Cardiac fibroblast (primary cell): ENCODE data around the gene GRB2.

Source experiments
- DNase-seq, 2 donors: peaks; one replicate each; pipeline versions ENCODE4 v3.0.0 to v3.0.0-alpha.2; 2010; ENCODE audit warnings: low read depth in 2 of 2
- H3K4me3 ChIP-seq, 2 donors: replicated peaks in 1 of 2; 1 replicate in 1 of 2; 2 replicates in 1 of 2; pipeline ENCODE4 v1.5.1; 2011; ENCODE audit warnings: low read depth in 2 of 2, low read length in 2 of 2, mild to moderate bottlenecking in 2 of 2, moderate library complexity in 1 of 2
- TF ChIP-seq, protein P1 (sequence below): IDR thresholded peaks from one replicate; pipeline ENCODE4 v1.5.1; 2011; ENCODE audit warnings: low read depth, mild to moderate bottlenecking, low read length, inconsistent platforms

GRB2 gene

DNA sequence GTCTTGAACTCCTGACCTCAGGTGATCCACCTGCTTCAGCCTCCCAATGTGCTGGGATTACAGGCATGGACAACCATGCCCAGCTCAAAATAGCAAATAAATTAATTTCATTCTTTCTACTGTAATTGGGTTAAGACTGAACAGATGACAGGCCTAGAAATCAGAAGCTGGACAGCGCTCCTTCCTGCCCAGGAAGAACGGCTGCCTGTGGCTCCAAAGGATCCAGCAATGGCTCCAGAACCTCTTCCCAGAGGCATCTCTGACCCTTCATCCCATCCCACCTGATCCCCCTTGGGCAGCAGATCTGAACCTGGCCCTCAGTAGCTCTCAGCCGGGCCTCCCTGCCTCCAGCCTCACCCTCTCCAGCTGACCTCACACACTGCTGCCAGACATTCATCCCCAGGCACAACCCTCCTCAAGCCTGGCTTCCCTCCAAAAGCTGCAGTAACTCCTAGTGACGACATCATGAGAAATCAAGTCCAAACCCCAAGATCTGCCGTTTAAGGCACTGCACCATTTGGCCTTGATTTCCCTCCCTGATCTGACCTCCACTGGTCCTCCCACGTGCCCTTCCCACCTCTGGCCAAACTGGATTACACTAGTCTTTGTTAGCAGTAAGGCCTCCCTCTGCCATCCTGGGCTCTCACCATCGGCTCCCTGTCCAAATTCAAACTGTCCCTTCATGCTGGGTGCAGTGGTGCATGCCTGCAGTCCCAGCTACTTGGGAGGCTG lies 131.3 kb downstream of the GRB2 start:
- TF ChIP-seq, protein P1, sequence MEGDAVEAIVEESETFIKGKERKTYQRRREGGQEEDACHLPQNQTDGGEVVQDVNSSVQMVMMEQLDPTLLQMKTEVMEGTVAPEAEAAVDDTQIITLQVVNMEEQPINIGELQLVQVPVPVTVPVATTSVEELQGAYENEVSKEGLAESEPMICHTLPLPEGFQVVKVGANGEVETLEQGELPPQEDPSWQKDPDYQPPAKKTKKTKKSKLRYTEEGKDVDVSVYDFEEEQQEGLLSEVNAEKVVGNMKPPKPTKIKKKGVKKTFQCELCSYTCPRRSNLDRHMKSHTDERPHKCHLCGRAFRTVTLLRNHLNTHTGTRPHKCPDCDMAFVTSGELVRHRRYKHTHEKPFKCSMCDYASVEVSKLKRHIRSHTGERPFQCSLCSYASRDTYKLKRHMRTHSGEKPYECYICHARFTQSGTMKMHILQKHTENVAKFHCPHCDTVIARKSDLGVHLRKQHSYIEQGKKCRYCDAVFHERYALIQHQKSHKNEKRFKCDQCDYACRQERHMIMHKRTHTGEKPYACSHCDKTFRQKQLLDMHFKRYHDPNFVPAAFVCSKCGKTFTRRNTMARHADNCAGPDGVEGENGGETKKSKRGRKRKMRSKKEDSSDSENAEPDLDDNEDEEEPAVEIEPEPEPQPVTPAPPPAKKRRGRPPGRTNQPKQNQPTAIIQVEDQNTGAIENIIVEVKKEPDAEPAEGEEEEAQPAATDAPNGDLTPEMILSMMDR = no peak
- no peak overlapping the region for H3K4me3 ChIP-seq
- peak; percentile 78 to 87 for DNase-seq

DNA sequence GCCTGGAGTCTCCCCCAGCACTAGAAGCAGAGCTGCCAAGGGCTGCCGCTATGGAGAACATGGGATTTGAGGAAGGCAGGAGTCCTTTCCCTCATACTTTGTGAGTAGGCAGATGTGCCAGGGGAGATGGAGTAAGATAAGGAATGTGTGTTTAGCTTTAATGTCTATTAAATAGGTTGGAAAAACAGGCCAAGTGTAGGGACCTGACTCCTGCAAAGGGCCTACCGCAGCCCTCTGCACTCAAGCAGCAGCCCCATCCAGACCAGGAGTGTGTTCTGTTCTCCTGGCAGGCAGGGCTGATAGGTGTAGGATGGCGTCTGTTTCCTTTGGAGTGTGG lies 132.7 kb downstream of the GRB2 start:
- no peak overlapping the region for H3K4me3 ChIP-seq
- TF ChIP-seq, protein P1 = no peak
- DNase-seq = peak in 1 of 2 donors; percentile 60

DNA sequence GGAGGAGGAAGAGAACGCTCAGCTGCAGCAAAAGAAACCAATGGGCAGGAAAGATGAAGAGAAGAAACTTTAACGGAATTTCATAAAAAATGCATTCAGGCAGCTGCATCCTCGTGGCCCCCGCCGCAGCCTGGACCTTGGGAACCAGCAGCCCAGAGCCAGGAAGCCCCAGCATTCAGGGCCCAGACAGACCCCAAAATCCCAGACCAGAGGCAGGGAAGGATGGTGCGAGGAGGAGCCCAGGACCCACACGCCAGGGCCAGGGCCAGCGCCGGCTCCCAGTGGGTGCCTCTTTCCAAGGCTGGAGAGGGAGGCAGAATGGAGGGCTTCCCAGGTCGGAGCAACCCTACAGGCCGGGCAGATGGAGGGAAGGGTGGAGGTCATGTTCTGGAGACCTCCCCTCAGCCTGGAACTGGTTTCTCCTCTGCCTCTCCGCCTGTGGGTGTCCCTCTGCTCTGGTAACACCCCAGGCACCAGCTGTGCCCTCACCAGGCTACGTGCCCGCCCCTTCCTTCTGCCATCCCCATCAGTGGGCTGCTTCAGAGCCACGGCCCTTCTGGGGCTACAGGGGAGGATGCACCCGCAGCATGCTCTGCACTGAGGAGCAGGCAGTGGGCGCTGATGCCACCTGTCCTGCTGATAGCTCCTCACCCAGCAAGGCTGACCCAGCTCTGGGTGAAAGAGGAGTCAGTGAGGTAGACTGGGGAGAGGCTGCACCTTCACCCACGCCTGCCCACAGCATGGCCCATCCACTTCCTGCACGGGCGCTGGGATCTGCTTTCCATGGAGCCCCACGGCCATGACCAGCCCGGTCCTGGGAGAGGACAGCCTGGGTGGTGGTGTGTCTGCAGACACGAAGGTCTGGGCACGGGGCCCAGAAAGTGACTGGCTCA lies 133.3 kb downstream of the GRB2 start:
- DNase-seq = peak in 1 of 2 donors; percentile 43
- TF ChIP-seq, protein P1 = no peak
- H3K4me3 ChIP-seq = peak overlapping the region; percentile 59 to 72

DNA sequence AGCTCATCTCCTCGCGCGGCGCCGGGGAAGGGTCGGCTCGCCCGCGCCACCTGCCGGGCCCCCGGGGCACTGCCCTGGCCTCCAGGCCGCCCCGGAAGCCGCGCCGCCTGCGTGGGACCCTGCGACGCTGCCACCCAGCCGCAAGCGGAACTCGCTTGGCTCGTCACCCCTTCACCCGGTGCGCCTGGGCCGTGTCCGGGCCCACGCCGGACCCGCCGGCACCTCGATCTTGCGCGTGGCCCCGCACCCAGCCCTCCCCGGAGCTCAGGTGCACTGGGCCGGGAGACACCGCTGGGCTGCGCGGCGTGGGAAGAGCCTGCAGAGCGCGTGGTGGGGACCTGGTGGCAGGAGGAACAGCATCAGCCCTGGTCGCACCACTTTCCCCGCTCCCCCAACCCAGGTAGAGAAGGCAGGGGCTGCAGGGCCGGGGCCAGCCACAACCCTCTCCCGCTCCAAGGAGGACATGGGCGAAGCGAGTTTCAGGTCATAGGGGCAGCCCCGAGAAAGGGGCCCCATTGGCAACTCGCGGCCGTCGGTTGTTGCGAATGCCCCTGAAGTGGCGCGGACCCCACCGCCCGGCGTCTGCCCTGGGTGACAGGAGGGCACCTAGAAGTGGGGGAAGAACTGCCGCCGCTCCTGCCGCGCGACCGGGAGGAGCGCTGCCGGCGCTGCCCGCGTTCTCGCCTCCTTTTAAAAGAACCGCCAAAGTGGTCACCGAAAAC lies 134.1 kb downstream of the GRB2 start:
- TF ChIP-seq, protein P1 = no peak
- H3K4me3 ChIP-seq = peak overlapping the region; percentile 59 to 72
- peak; percentile 60 to 68 for DNase-seq

DNA sequence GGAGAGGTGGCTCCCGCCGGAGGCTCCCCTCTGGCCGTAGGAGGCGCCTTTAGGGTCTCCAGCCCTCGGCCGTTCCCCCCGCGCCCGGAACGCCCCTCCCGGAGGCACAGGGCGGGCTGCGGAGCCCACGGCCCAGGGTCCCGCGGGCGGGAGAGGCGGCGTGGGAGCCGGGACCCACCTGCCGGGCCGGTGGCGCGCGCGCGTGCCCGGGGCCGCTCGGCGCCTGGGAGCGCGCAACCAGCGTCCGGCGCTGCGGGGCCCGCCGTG lies 134.6 kb downstream of the GRB2 start, which contains the start of gene MIF4GD:
TSS of gene MIF4GD (minus strand) at position 266 of the 267 bp plus-strand sequence. CDS start 1,036 bp downstream, outside the sequence.
- peak within 1 kb of the TSS; percentile 82 to 92 for H3K4me3 ChIP-seq
- TF ChIP-seq, protein P1 = no peak
- no peak for DNase-seq

DNA sequence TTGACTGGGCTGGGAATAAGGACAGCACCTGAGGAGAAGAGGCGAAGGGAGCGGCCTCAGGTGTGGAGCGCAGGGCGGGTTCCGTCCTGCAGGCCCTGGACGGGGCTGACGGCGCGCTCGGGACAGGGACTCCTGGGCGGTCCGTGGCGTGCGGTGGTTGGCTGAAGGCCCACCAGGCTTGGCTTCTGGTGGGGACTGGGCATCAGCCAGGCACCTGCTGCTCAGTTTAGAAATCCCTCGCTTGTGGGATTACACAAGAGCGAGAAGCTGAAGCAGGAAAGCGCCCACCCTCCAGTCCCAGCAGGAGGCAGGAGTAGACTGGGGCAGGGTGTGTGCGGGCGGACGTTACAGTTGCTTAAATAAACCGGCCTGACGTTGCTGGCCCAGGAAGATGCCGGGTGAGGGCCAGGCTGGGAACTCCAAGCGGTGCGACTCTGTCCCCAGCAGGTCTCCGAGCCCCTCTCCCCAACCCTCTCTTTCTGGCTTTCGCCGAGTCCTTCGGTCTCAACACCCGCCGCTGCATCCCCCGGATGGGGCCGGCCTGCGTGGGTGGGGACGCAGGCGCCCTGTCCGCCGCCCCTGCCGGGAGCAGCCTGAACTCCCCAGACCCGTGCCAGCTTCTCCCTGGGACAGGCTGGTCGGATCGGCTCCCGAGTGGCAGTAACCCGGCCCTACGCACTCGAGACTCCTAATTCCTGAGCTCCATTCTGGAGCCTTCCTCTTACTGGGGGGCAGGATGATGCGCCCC lies 135.1 kb downstream of the GRB2 start:
- TF ChIP-seq, protein P1 = peak; percentile 49
- peak overlapping the region; percentile 82 to 92 for H3K4me3 ChIP-seq
- peak; percentile 77 to 83 for DNase-seq
